ENCODE results near the gene ATP2C2.

The ATP2C2 gene

DNA sequence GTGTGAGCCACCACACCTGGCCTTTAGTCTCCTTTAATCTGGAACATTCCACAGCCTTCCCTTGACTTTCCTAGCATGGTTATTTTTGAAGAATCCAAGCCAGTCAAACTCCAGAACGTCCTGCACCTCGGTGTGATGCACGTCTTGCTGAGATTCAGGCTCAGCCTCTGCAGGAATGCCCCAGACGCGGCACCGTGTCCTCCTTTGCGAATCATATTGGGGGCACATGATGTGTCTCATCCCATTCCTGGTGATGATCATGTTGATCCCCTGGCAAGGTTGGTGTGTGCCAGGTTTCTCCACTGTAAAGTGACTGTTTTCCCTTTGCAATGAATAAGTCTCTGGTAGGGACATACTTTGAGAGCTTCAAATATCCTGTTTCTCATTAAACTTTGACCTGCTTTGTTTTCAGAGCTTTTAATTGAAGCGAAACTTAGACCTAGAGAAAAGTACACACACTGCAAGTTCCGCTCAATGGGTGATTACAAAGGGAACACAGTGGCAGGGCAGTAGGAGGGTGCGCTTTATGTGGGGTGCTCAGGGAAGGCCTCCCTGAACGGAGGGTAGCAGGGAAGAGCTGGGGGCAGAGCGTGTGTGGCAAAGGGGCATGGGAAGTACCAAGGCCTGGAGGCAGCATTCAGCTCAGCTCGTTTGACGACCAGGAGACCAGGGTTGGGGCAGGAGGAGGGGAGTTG is 9.6 kb upstream of the ATP2C2 start:
- TF ChIP-seq EZH2phosphoT487 (conservative IDR thresholded peaks at IDR 0.05; ENCODE audit: low read length) = no peak
- TF ChIP-seq, protein P1, sequence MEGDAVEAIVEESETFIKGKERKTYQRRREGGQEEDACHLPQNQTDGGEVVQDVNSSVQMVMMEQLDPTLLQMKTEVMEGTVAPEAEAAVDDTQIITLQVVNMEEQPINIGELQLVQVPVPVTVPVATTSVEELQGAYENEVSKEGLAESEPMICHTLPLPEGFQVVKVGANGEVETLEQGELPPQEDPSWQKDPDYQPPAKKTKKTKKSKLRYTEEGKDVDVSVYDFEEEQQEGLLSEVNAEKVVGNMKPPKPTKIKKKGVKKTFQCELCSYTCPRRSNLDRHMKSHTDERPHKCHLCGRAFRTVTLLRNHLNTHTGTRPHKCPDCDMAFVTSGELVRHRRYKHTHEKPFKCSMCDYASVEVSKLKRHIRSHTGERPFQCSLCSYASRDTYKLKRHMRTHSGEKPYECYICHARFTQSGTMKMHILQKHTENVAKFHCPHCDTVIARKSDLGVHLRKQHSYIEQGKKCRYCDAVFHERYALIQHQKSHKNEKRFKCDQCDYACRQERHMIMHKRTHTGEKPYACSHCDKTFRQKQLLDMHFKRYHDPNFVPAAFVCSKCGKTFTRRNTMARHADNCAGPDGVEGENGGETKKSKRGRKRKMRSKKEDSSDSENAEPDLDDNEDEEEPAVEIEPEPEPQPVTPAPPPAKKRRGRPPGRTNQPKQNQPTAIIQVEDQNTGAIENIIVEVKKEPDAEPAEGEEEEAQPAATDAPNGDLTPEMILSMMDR (IDR thresholded peaks at IDR 0.05; ENCODE audit: insufficient read depth, low read length, poor library complexity, severe bottlenecking) = no peak
- Histone ChIP-seq H3K9me3 (ENCODE audit: insufficient read depth, low read length) (no peaks in the 10 kb centered on the region), H3K36me3 (ENCODE audit: low read length) (no peaks in the 10 kb centered on the region), H3F3A (ENCODE audit: insufficient read depth) (no peaks in the 10 kb centered on the region), H3K4me3 (ENCODE audit: insufficient read depth, low read length, poor library complexity, severe bottlenecking) (no peak overlapping the region), H4K20me1 (ENCODE audit: low read depth, low read length) (no peaks in the 10 kb centered on the region), H3K27me3 (ENCODE audit: low read length) (no peaks in the 10 kb centered on the region), H2AFZ (ENCODE audit: low read depth, low read length, severe bottlenecking) (no peak overlapping the region), H3K79me2 (ENCODE audit: insufficient read depth, low read length) (no peaks in the 10 kb centered on the region), H3K4me2 (ENCODE audit: low read depth, low read length, poor library complexity, severe bottlenecking) (no peak overlapping the region), H3K9me2 (replicated peaks; ENCODE audit: insufficient read depth, low read length) (no peaks in the 10 kb centered on the region), H3K9ac (ENCODE audit: low read length) (no peak overlapping the region), H3K27ac (ENCODE audit: low read depth, low read length) (no peak overlapping the region)

DNA sequence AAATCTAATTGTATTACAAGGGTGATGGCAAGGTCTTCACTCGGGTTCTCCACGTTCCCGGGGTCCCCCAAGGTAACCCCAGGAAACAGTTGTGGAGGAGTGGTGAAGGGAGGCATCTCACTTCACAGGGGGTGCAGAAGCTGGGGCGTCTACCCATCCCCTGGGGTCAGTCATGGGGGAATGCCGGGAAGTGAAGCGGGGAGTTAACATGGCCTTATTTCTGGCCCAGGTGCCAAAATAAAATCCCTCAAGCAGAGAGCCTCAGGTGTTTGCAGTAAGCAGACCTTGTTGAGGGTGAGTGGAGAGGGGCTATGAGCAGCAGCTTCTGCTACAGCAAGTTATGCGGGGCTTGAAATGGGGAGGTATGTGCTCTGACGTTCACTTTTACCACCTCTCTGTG is 9.0 kb upstream of the ATP2C2 start:
- Histone ChIP-seq H3F3A (ENCODE audit: insufficient read depth) (no peaks in the 10 kb centered on the region), H3K9me2 (replicated peaks; ENCODE audit: insufficient read depth, low read length) (no peaks in the 10 kb centered on the region), H3K79me2 (ENCODE audit: insufficient read depth, low read length) (no peaks in the 10 kb centered on the region), H3K9me3 (ENCODE audit: insufficient read depth, low read length) (no peaks in the 10 kb centered on the region), H3K4me3 (ENCODE audit: insufficient read depth, low read length, poor library complexity, severe bottlenecking) (no peak overlapping the region), H3K27ac (ENCODE audit: low read depth, low read length) (no peak overlapping the region), H4K20me1 (ENCODE audit: low read depth, low read length) (no peaks in the 10 kb centered on the region), H3K9ac (ENCODE audit: low read length) (no peak overlapping the region), H2AFZ (ENCODE audit: low read depth, low read length, severe bottlenecking) (no peak overlapping the region), H3K27me3 (ENCODE audit: low read length) (no peaks in the 10 kb centered on the region), H3K36me3 (ENCODE audit: low read length) (no peaks in the 10 kb centered on the region), H3K4me2 (ENCODE audit: low read depth, low read length, poor library complexity, severe bottlenecking) (no peak overlapping the region)
- TF ChIP-seq, protein P1 (IDR thresholded peaks at IDR 0.05; ENCODE audit: insufficient read depth, low read length, poor library complexity, severe bottlenecking) = no peak
- no peak for TF ChIP-seq EZH2phosphoT487 (conservative IDR thresholded peaks at IDR 0.05; ENCODE audit: low read length)

DNA sequence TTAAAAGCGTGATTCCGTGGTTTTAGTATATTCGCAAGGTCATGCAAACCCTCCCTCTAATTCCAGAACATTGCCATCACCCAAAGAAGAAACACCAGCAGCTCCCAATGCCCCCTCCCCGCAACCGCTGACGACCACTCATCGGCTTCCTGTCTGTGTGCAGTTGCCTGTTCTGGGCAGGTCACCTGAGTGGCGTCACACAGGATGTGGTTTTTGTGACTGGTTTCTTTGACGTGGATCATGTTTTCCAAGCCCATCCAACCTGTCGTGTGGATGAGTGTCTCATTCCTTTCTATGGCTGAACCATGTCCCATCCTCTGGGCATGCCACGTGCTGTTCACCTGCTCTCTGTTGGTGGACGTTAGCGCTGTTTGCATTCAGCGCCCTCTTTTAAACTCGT is 8.2 kb upstream of the ATP2C2 start:
- Histone ChIP-seq H3K27me3 (ENCODE audit: low read length) (no peaks in the 10 kb centered on the region), H3F3A (ENCODE audit: insufficient read depth) (no peaks in the 10 kb centered on the region), H3K27ac (ENCODE audit: low read depth, low read length) (no peak overlapping the region), H2AFZ (ENCODE audit: low read depth, low read length, severe bottlenecking) (no peak overlapping the region), H3K9me2 (replicated peaks; ENCODE audit: insufficient read depth, low read length) (no peaks in the 10 kb centered on the region), H3K79me2 (ENCODE audit: insufficient read depth, low read length) (no peaks in the 10 kb centered on the region), H4K20me1 (ENCODE audit: low read depth, low read length) (no peaks in the 10 kb centered on the region), H3K9me3 (ENCODE audit: insufficient read depth, low read length) (no peaks in the 10 kb centered on the region), H3K4me3 (ENCODE audit: insufficient read depth, low read length, poor library complexity, severe bottlenecking) (no peak overlapping the region), H3K4me2 (ENCODE audit: low read depth, low read length, poor library complexity, severe bottlenecking) (no peak overlapping the region), H3K9ac (ENCODE audit: low read length) (no peak overlapping the region), H3K36me3 (ENCODE audit: low read length) (no peaks in the 10 kb centered on the region)
- no peak for TF ChIP-seq EZH2phosphoT487 (conservative IDR thresholded peaks at IDR 0.05; ENCODE audit: low read length)

DNA sequence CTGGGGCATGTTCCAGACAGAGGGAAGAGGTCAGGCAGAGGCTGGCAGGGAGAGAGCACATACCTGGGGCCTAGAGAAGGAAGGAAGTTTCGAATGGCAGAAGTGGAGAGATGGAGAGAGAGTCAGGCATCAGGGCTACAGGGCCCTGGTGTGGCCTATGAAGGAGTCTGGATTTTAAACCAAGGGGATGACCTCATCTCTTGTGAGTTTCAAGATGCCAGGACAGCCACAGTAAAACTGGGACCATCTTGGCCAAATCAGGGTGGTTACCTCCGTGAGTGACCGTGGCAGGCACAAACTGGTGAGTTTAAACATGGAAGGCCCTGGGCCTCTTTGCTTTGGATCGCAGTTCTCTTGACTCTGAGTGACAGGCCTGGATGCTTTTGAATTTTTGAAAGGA is 7.6 kb upstream of the ATP2C2 start:
- Histone ChIP-seq H3K4me2 (ENCODE audit: low read depth, low read length, poor library complexity, severe bottlenecking) (no peak overlapping the region), H4K20me1 (ENCODE audit: low read depth, low read length) (no peaks in the 10 kb centered on the region), H3K9ac (ENCODE audit: low read length) (no peak overlapping the region), H3K4me3 (ENCODE audit: insufficient read depth, low read length, poor library complexity, severe bottlenecking) (no peak overlapping the region), H3K27ac (ENCODE audit: low read depth, low read length) (no peak overlapping the region), H3K9me3 (ENCODE audit: insufficient read depth, low read length) (no peaks in the 10 kb centered on the region), H3K79me2 (ENCODE audit: insufficient read depth, low read length) (no peaks in the 10 kb centered on the region), H2AFZ (ENCODE audit: low read depth, low read length, severe bottlenecking) (no peak overlapping the region), H3K36me3 (ENCODE audit: low read length) (no peaks in the 10 kb centered on the region), H3F3A (ENCODE audit: insufficient read depth) (no peaks in the 10 kb centered on the region), H3K9me2 (replicated peaks; ENCODE audit: insufficient read depth, low read length) (no peaks in the 10 kb centered on the region), H3K27me3 (ENCODE audit: low read length) (no peaks in the 10 kb centered on the region)
- no peak for TF ChIP-seq EZH2phosphoT487 (conservative IDR thresholded peaks at IDR 0.05; ENCODE audit: low read length)
- TF ChIP-seq, protein P1 (IDR thresholded peaks at IDR 0.05; ENCODE audit: insufficient read depth, low read length, poor library complexity, severe bottlenecking) = no peak

All from SU-DHL-6 (cell line).